Endothelial cell of umbilical vein (primary cell): ENCODE results near the gene INTS14. TPM values are rescaled to one million over a fixed set of nuclear protein-coding genes. Genes with fewer than 3 reads are reported as not detected.
A peak's percentile ranks its signal among the peaks of the same experiment; 100 is the strongest.
"Not testable (repeated sequence)": the region's sequence is repeated elsewhere in the genome, so short reads cannot be mapped to it uniquely, and the experiment has no call there.

Source experiments
- BruUV-seq: library from RNA; stranded (reverse); fragments of 400-500 nt; replicated peaks from 2 replicates; lab custom pipeline; 2021; lab: Mats Ljungman, UMichigan
- CTCF ChIA-PET: fragments of 300-600, 350-600 bp; sonication (Branson Sonifier 250); formaldehyde crosslinking; loops from one replicate; lab custom pipeline; 2021; ENCODE audit warnings: antibody characterized with exemption, inconsistent platforms; lab: Charles Lee
- POLR2A ChIA-PET: fragments of 300-600, 350-600 bp; sonication (Branson Sonifier 250); formaldehyde crosslinking; loops from one replicate; lab custom pipeline; 2021; ENCODE audit warnings: antibody characterized with exemption, inconsistent platforms; lab: Charles Lee
- DNase-seq: peaks from one replicate; pipeline ENCODE4 v3.0.0-alpha.2; 2011; ENCODE audit warnings: low read depth, low spot score
- FAIRE-seq: peaks from 2 replicates; lab custom pipeline; 2011; peaks lifted over from hg19 to GRCh38; lab: Jason Lieb, UNC
- H2AFZ ChIP-seq: 2 replicates; pipeline ENCODE4 v1.6.0; 2012; ENCODE audit warnings: low read depth, low read length, control low read depth, inconsistent platforms
- H3K27ac ChIP-seq: 2 replicates; pipeline ENCODE4 v1.5.1; 2011; ENCODE audit warnings: low read depth, mild to moderate bottlenecking, control low read depth, low read length, moderate library complexity; ENCODE audit not compliant: insufficient read depth
- H3K27me3 ChIP-seq, 2 experiments: 2 replicates each; pipeline versions ENCODE4 v1.6.0 to v1.6.1; 2011; ENCODE audit warnings: low read length in 2 of 2, mixed read lengths in 1 of 2; ENCODE audit not compliant: control insufficient read depth in 2 of 2, insufficient read depth in 2 of 2
- H3K36me3 ChIP-seq, 2 experiments: 2 replicates in 1 of 2; 3 replicates in 1 of 2; pipeline ENCODE4 v1.5.1; 2011; ENCODE audit warnings: low read length in 2 of 2, mild to moderate bottlenecking in 1 of 2, moderate library complexity in 1 of 2; ENCODE audit not compliant: control insufficient read depth in 2 of 2, insufficient read depth in 2 of 2; ENCODE audit errors: extremely low read depth in 1 of 2
- H3K4me1 ChIP-seq: 3 replicates; pipeline ENCODE4 v1.5.1; 2011; ENCODE audit warnings: mild to moderate bottlenecking, low read length; ENCODE audit not compliant: control insufficient read depth, insufficient read depth; ENCODE audit errors: extremely low read depth
- H3K4me2 ChIP-seq: 2 replicates; pipeline ENCODE4 v1.6.1; 2011; ENCODE audit warnings: low read length, control low read depth, mixed read lengths; ENCODE audit not compliant: insufficient read depth
- H3K4me3 ChIP-seq, 3 experiments: fragments of 200-600 bp in 1 of 3; sonication (generic), shearing (Covaris generic) in 1 of 3; replicated peaks in 1 of 3; 2 replicates each; pipeline ENCODE4 v1.5.1; 2011 to 2016; ENCODE audit warnings: control low read depth in 3 of 3, low read length in 3 of 3, mild to moderate bottlenecking in 2 of 3, inconsistent platforms in 1 of 3, low read depth in 1 of 3, moderate library complexity in 1 of 3; ENCODE audit not compliant: insufficient read depth in 1 of 3
- H3K79me2 ChIP-seq: 2 replicates; pipeline ENCODE4 v1.6.0; 2012; ENCODE audit warnings: low read length, inconsistent platforms; ENCODE audit not compliant: control insufficient read depth, insufficient read depth
- H3K9ac ChIP-seq: replicated peaks from 2 replicates; pipeline ENCODE3; 2011; ENCODE audit warnings: low read length, control low read depth; ENCODE audit not compliant: insufficient read depth; ENCODE audit errors: extremely low read depth
- H3K9me1 ChIP-seq: replicated peaks from 3 replicates; pipeline ENCODE4 v1.6.0; 2011; ENCODE audit warnings: mild to moderate bottlenecking, low read length; ENCODE audit not compliant: control insufficient read depth, insufficient read depth; ENCODE audit errors: extremely low read depth
- H3K9me3 ChIP-seq: replicated peaks from 2 replicates; pipeline ENCODE4 v1.5.1; 2012; ENCODE audit warnings: low read length, inconsistent platforms; ENCODE audit not compliant: control insufficient read depth, insufficient read depth
- H4K20me1 ChIP-seq: replicated peaks from 2 replicates; pipeline ENCODE3; 2011; ENCODE audit warnings: mild to moderate bottlenecking, low read length; ENCODE audit not compliant: control insufficient read depth, insufficient read depth; ENCODE audit errors: extremely low read depth
- EZH2 ChIP-seq: IDR thresholded peaks from 2 replicates; pipeline ENCODE4 v1.6.1; 2012; ENCODE audit warnings: borderline replicate concordance, low read depth, mild to moderate bottlenecking, moderate library complexity, low read length, inconsistent platforms; ENCODE audit not compliant: severe bottlenecking
- FOS ChIP-seq: IDR thresholded peaks from 2 replicates; pipeline ENCODE4 v1.6.1; 2011; ENCODE audit warnings: mild to moderate bottlenecking, low read length, moderate library complexity, borderline replicate concordance; ENCODE audit not compliant: insufficient read depth
- JUN ChIP-seq: IDR thresholded peaks from 2 replicates; pipeline ENCODE4 v1.6.1; 2011; ENCODE audit warnings: borderline replicate concordance, low read depth; ENCODE audit not compliant: insufficient read length, insufficient read depth
- POLR2A ChIP-seq: IDR thresholded peaks from 2 replicates; pipeline ENCODE4 v1.6.1; 2012; ENCODE audit warnings: low read depth, mild to moderate bottlenecking, control low read depth, low read length
- POLR2AphosphoS5 ChIP-seq: IDR thresholded peaks from 2 replicates; pipeline ENCODE4 v1.6.1; 2012; ENCODE audit warnings: low read depth, mild to moderate bottlenecking, control low read depth, low read length, moderate library complexity; ENCODE audit not compliant: insufficient read depth
- dilution Hi-C: fragments of 300-500 bp; cut with MboI; formaldehyde crosslinking; loops from one replicate; pipeline ENCODE4 v1.15.0; 2019; ENCODE audit warnings: low sequenced_read_pairs; ENCODE audit not compliant: extremely low pct_ligation_motif_present
- intact Hi-C: fragments of 100-400 bp; cut with micrococcal nuclease; formaldehyde crosslinking; loops from one replicate; pipeline ENCODE4 v1.10.0; 2022
- polyA plus RNA-seq, 4 experiments: library from polyadenylated mRNA; depleted of rRNA in 3 of 4; stranded (reverse) in 3 of 4; unstranded in 1 of 4; fragments of >200 nt; gene quantifications; 2 replicates each; pipeline versions ENCODE4 v1.2.1 to v1.2.3, GENCODE V29; 2011 to 2012; ENCODE audit warnings: missing spikeins in 1 of 4
- total RNA-seq: library from RNA; stranded (reverse); gene quantifications from 2 replicates; pipeline ENCODE4 v1.2.3, GENCODE V29; 2021
- TF ChIP-seq, protein P1 (sequence below): IDR thresholded peaks from 2 replicates; pipeline ENCODE4 v1.6.1; 2011; ENCODE audit not compliant: insufficient read depth, insufficient read length
- TF ChIP-seq, protein P2 (sequence below), 2 donors: IDR thresholded peaks; 1 replicate in 1 of 2; 2 replicates in 1 of 2; pipeline ENCODE4 v1.5.1; 2011; ENCODE audit warnings: low read length in 2 of 2, mild to moderate bottlenecking in 2 of 2, moderate library complexity in 2 of 2, control low read depth in 1 of 2, inconsistent platforms in 1 of 2, low read depth in 1 of 2; ENCODE audit not compliant: insufficient read depth in 1 of 2; ENCODE audit errors: extremely low read depth in 1 of 2

Gene INTS14
- total and polyA plus RNA-seq, 2 donors (not counting 3 experiments of a cell fraction or from before 2014, with no cell fraction given) = 41.7 to 52.6 TPM

DNA sequence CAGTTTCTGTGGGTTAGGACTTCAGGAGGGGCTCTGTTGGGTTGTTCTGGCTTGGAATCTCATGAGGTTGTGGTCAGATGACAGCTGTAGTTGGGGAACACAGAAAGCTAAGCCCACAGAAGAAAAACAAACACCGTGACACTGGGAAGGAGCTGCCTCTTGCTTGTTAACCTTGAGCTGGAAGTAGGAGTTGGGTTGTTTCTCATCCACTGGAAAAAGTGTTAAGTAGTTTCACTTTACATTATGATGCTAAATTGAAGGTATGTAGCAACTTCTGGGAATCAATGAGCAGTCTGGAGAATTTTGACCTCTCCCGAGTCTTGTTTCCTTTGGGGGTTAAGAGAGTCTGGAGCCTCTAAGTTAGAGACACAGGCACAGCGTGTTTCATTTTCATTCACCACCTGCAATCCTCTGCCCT, 60.2 kb downstream of the INTS14 start:
- dilution Hi-C loops (no loop called here), intact Hi-C loops (no loop called here)
- H3K9me3 ChIP-seq = no peaks in the 10 kb centered on the region
- H3K27me3 ChIP-seq = no peaks in the 10 kb centered on the region
- H3K79me2 ChIP-seq = peaks cover 52% of the 10 kb centered on the region
- H4K20me1 ChIP-seq = no peaks in the 10 kb centered on the region
- no peak overlapping the region for H3K4me3 ChIP-seq
- FAIRE-seq (no peak), DNase-seq (peak; percentile 40)
- peaks cover 2% of the 10 kb centered on the region for H3K4me1 ChIP-seq
- no TSS peak for BruUV-seq
- ChIA-PET CTCF (interaction anchor here (2.4 kb wide), 1 partner anchor 8 kb away, joined by 9 read pairs; no protein-coding TSS in a partner anchor), POLR2A (no interaction called here)
- H3K4me2 ChIP-seq = no peak overlapping the region
- H2AFZ ChIP-seq = no peak overlapping the region
- H3K36me3 ChIP-seq = peaks cover 2 to 4% of the 10 kb centered on the region in 2 experiments
- no peak overlapping the region for H3K27ac ChIP-seq
- no peak overlapping the region for H3K9ac ChIP-seq
- no peak for TF ChIP-seq POLR2AphosphoS5
- no peak for TF ChIP-seq POLR2A
- no peak for TF ChIP-seq FOS
- no peak for TF ChIP-seq EZH2
- TF ChIP-seq, protein P1, sequence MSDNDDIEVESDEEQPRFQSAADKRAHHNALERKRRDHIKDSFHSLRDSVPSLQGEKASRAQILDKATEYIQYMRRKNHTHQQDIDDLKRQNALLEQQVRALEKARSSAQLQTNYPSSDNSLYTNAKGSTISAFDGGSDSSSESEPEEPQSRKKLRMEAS = no peak
- TF ChIP-seq JUN = no peak
- TF ChIP-seq, protein P2, sequence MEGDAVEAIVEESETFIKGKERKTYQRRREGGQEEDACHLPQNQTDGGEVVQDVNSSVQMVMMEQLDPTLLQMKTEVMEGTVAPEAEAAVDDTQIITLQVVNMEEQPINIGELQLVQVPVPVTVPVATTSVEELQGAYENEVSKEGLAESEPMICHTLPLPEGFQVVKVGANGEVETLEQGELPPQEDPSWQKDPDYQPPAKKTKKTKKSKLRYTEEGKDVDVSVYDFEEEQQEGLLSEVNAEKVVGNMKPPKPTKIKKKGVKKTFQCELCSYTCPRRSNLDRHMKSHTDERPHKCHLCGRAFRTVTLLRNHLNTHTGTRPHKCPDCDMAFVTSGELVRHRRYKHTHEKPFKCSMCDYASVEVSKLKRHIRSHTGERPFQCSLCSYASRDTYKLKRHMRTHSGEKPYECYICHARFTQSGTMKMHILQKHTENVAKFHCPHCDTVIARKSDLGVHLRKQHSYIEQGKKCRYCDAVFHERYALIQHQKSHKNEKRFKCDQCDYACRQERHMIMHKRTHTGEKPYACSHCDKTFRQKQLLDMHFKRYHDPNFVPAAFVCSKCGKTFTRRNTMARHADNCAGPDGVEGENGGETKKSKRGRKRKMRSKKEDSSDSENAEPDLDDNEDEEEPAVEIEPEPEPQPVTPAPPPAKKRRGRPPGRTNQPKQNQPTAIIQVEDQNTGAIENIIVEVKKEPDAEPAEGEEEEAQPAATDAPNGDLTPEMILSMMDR (IDR thresholded peaks at IDR 0.05; ENCODE audit: extremely low read depth in 1 of 2, insufficient read depth in 1 of 2, low read depth in 1 of 2, low read length in 2 of 2) = no peak
- peaks cover 4% of the 10 kb centered on the region for H3K9me1 ChIP-seq

DNA sequence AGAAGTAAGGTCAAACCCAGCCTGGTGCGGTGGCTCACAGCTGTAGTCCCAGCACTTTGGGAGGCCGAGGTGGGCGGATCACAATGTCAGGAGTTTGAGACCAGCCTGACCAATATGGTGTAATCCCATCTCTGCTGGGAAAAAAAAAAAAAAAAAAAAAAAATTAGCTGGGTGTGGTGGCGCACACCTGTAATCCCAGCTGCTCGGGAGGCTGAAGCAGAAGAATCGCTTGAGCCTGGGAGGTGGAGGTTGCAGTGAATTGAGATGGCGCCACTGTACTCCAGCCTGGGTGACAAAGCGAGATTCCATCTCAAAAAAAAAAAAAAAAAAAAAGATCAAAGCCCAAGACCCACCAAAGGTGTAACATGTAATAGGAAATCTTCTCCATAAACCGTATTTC, 61.6 kb downstream of the INTS14 start:
- H2AFZ ChIP-seq, H3K9ac ChIP-seq, H3K27me3 ChIP-seq, POLR2A ChIA-PET, H3K9me3 ChIP-seq, BruUV-seq, H4K20me1 ChIP-seq, intact Hi-C loops, H3K4me1 ChIP-seq, DNase-seq, dilution Hi-C loops, H3K9me1 ChIP-seq, H3K4me3 ChIP-seq, H3K27ac ChIP-seq, H3K36me3 ChIP-seq, H3K4me2 ChIP-seq: not testable (repeated sequence)
- peaks cover 59% of the 10 kb centered on the region for H3K79me2 ChIP-seq
- CTCF ChIA-PET = interaction anchor here (0.7 to 2.4 kb wide), 4 partner anchors 9 to 21 kb away, joined by 3 to 9 read pairs (median 3); no protein-coding TSS in a partner anchor
- peak; percentile 4 for FAIRE-seq
